OCI-LY3 (cell line): ENCODE measurements around the gene TBX4.

Experiments used
- EZH2phosphoT487 ChIP-seq: fragments of 200-600 bp; shearing (Covaris generic); IDR thresholded peaks from 2 replicates; pipeline ENCODE4 v1.6.1; 2018; ENCODE audit warnings: antibody characterized with exemption, mixed run types, low read depth
- TF ChIP-seq, protein P1 (sequence below): fragments of 200-600, 300-600 bp; sonication (generic); IDR thresholded peaks from 2 replicates; pipeline ENCODE4 v1.5.1; 2014; ENCODE audit warnings: antibody characterized with exemption, low read length, low read depth

DNA sequence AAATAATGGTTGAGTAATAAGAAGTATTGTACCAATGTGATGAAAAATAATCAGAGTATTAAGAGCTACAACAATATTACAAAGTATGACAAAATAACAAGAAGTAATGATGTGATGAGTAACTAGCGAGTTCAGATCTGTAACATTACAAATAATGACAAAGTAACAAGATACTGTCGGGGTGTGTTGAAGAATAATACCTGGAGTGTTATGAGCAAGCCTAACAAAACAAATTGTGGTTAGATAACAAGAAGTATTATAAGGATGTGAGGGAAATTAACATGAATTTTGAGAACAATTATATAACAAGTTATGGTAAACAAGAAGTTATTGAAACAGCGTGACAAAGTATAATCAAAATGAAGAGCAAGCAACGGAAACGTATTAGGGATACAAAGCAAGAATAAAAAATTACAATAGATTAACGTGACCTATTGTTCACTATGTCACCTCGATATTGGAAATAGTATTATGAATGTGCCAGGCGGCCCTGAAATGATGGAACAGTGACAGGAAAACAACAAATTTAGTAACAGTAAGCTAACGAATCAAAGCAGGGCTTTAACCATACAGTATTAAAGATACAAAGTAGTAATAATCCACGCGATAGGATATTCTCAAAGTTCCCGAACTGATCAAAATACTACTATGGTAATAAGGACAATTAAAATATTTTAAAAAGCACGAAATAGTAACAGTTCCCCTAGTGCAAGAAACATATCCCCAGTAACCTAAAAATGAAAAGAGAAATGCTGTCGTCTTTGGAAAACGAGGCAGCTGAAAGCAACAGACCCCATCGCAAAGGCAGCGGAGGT is 1.6 kb downstream of the TBX4 start:
- TF ChIP-seq, protein P1, sequence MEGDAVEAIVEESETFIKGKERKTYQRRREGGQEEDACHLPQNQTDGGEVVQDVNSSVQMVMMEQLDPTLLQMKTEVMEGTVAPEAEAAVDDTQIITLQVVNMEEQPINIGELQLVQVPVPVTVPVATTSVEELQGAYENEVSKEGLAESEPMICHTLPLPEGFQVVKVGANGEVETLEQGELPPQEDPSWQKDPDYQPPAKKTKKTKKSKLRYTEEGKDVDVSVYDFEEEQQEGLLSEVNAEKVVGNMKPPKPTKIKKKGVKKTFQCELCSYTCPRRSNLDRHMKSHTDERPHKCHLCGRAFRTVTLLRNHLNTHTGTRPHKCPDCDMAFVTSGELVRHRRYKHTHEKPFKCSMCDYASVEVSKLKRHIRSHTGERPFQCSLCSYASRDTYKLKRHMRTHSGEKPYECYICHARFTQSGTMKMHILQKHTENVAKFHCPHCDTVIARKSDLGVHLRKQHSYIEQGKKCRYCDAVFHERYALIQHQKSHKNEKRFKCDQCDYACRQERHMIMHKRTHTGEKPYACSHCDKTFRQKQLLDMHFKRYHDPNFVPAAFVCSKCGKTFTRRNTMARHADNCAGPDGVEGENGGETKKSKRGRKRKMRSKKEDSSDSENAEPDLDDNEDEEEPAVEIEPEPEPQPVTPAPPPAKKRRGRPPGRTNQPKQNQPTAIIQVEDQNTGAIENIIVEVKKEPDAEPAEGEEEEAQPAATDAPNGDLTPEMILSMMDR: no peak
- TF ChIP-seq EZH2phosphoT487: no peak
